Measurements from ENCODE around the gene TEX53. TPM values are rescaled to one million over a fixed set of nuclear protein-coding genes. Genes with fewer than 3 reads are reported as not detected.

The TEX53 gene
- total RNA-seq, 1 donor from 2014 or later = not detected

DNA sequence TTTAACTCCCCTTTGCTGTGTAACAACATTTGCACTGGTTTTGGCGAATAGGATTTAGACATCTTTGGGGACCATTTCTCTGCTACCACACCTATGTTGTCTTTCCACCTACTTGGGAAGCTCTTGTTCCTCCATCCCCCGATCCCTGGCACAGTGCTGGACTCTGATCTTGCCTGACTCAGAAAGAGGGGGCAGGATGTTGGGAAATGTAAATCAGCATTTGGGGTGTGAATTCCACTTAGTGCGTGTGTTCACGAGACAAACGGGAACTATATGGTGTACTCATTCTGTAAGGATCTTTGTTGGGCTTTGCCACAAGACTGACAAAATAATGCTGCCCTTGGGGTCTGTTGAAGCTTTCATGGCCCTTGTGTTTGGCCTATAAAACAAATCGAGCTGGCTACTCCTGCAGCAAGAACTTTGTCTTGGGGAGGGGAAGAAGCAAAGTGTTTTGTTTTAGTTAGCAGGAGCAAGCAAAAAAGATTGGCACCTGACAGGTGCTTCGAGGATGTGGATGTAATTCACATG, 28.0 kb downstream of the TEX53 start:
- no peak for DNase-seq (ENCODE audit: extremely low spot score, unreplicated experiment)
- Mint-ChIP-seq H3K27me3 (ENCODE audit: unreplicated experiment) (no peaks in the 10 kb centered on the region), H3K4me3 (ENCODE audit: unreplicated experiment) (no peak overlapping the region), H3K9me3 (ENCODE audit: unreplicated experiment) (no peaks in the 10 kb centered on the region), H3K4me1 (ENCODE audit: unreplicated experiment) (peaks cover 6% of the 10 kb centered on the region), H3K36me3 (ENCODE audit: unreplicated experiment) (peaks cover 58% of the 10 kb centered on the region), H3K27ac (ENCODE audit: unreplicated experiment) (no peak overlapping the region)
- TF ChIP-seq CTCF (IDR thresholded peaks at IDR 0.05) = no peak

- no peak for DNase-seq (ENCODE audit: extremely low spot score, unreplicated experiment)
- Mint-ChIP-seq H3K4me3 (ENCODE audit: unreplicated experiment) (no peak overlapping the region), H3K27me3 (ENCODE audit: unreplicated experiment) (no peaks in the 10 kb centered on the region), H3K27ac (ENCODE audit: unreplicated experiment) (no peak overlapping the region), H3K9me3 (ENCODE audit: unreplicated experiment) (no peaks in the 10 kb centered on the region), H3K36me3 (ENCODE audit: unreplicated experiment) (peaks cover 46% of the 10 kb centered on the region), H3K4me1 (ENCODE audit: unreplicated experiment) (peaks cover 18% of the 10 kb centered on the region)
- TF ChIP-seq CTCF (IDR thresholded peaks at IDR 0.05) = no peak
Observed at GRCh38 chr9:114627553-114627952, 30.1 kb downstream of the TEX53 start.

GRCh38 chr9:114626415-114627020, 31.1 kb downstream of the TEX53 start:
- peaks cover 41% of the 10 kb centered on the region for H3K36me3 Mint-ChIP-seq (ENCODE audit: unreplicated experiment)
- no peak for TF ChIP-seq CTCF (IDR thresholded peaks at IDR 0.05)
- peaks cover 28% of the 10 kb centered on the region for H3K4me1 Mint-ChIP-seq (ENCODE audit: unreplicated experiment)
- no peak for DNase-seq (ENCODE audit: extremely low spot score, unreplicated experiment)
- no peaks in the 10 kb centered on the region for H3K27me3 Mint-ChIP-seq (ENCODE audit: unreplicated experiment)
- no peak overlapping the region for H3K27ac Mint-ChIP-seq (ENCODE audit: unreplicated experiment)
- H3K4me3 Mint-ChIP-seq (ENCODE audit: unreplicated experiment) = no peak overlapping the region
- no peaks in the 10 kb centered on the region for H3K9me3 Mint-ChIP-seq (ENCODE audit: unreplicated experiment)

DNA sequence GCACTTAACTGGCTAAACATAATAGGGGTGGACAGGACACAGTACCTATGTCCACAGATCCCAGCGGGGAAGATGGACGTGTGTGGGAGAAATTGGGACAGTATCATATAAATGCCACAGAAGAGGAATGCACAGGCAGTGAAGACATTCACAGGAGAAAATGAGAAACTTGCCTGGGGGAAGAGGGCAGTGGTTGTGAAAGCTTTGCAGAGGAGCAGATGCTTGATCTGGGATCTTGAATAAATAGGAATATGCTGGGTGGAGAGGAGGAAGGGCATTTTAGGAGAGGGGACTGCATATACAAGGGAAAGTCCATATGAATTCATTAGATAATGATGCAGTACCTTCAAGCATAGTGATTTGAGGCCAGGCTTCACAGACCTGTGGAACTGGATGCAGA, 32.9 kb downstream of the TEX53 start:
- no peak for DNase-seq (ENCODE audit: extremely low spot score, unreplicated experiment)
- H3K9me3 Mint-ChIP-seq (ENCODE audit: unreplicated experiment) = no peaks in the 10 kb centered on the region

More for the DNA sequence above, 32.9 kb downstream of the TEX53 start:
- Mint-ChIP-seq H3K27ac (ENCODE audit: unreplicated experiment) (peak overlapping the region; percentile 23), H3K4me1 (ENCODE audit: unreplicated experiment) (peaks cover 33% of the 10 kb centered on the region), H3K4me3 (ENCODE audit: unreplicated experiment) (no peak overlapping the region), H3K27me3 (ENCODE audit: unreplicated experiment) (no peaks in the 10 kb centered on the region), H3K36me3 (ENCODE audit: unreplicated experiment) (peaks cover 29% of the 10 kb centered on the region)
- TF ChIP-seq CTCF (IDR thresholded peaks at IDR 0.05) = no peak
